Spleen (tissue), 7 donors: ENCODE measurements around the gene ACY1.

ENCODE experiments used
- CTCF ChIP-seq, 11 experiments: fragments of 200-600 bp in 7 of 11; fragments of 450-650 bp in 4 of 11; sonication (generic) in 4 of 11; IDR thresholded peaks in 8 of 11; conservative IDR thresholded peaks in 3 of 11; 1 replicate in 7 of 11; 2 replicates in 4 of 11; pipeline versions ENCODE4 v1.4.0 to v1.8.0; 2016 to 2021; ENCODE audit warnings: antibody characterized with exemption in 11 of 11, inconsistent platforms in 4 of 11, mild to moderate bottlenecking in 1 of 11
- POLR2A ChIP-seq, 3 donors: fragments of 450-650 bp; IDR thresholded peaks; one replicate each; pipeline ENCODE4 v1.5.1; 2017; ENCODE audit warnings: antibody characterized with exemption in 3 of 3, mild to moderate bottlenecking in 1 of 3
- POLR2AphosphoS5 ChIP-seq, 3 donors: sonication (generic); formaldehyde crosslinking; IDR thresholded peaks; one replicate each; pipeline ENCODE4 v1.5.1; 2017; ENCODE audit warnings: antibody characterized with exemption in 3 of 3
- donor health status: DM: no; HTN: no; CAD: no; lungs with moderate emphysema.
- donor health status: DM: no; HTN: no; CAD: no.
- donor health status: DM: no; HTN: no; CAD: no.

GRCh38 chr3:51995346-51996163, 12.2 kb downstream of the ACY1 start, which contains the start of gene RPL29:
- TF ChIP-seq POLR2A (IDR thresholded peaks at IDR 0.05) (peak; percentile 24 to 58 (median 32)), CTCF (IDR thresholded peaks at IDR 0.05 in 8 of 11, conservative IDR thresholded peaks at IDR 0.05 in 3 of 11) (peak in 10 of 11 experiments; percentile 13 to 62 (median 49)), POLR2AphosphoS5 (IDR thresholded peaks at IDR 0.05) (peak; percentile 95 to 97 (median 95))
